H1 (cell line): ENCODE measurements around the gene GLMN. TPM values are rescaled to one million over a fixed set of nuclear protein-coding genes. Genes with fewer than 3 reads are reported as not detected.
A peak's percentile ranks its signal among the peaks of the same experiment; 100 is the strongest.

Source experiments
- EP300 ChIP-seq, 2 experiments: IDR thresholded peaks; 1 replicate in 1 of 2; 2 replicates in 1 of 2; pipeline ENCODE4 v1.6.1; 2011 to 2012; ENCODE audit warnings: low read depth in 2 of 2, low read length in 2 of 2, mild to moderate bottlenecking in 2 of 2, borderline replicate concordance in 1 of 2, inconsistent platforms in 1 of 2, moderate library complexity in 1 of 2
- FOSL1 ChIP-seq: IDR thresholded peaks from 2 replicates; pipeline ENCODE4 v1.6.1; 2011; ENCODE audit warnings: mild to moderate bottlenecking, low read depth, low read length, moderate library complexity; ENCODE audit not compliant: insufficient read depth
- MAX ChIP-seq: IDR thresholded peaks from 2 replicates; pipeline ENCODE4 v1.6.1; 2012; ENCODE audit warnings: inconsistent platforms
- RAD21 ChIP-seq, 2 experiments: IDR thresholded peaks in 1 of 2; conservative IDR thresholded peaks in 1 of 2; 2 replicates each; pipeline ENCODE4 v1.6.1; 2011; ENCODE audit warnings: low read depth in 2 of 2, low read length in 2 of 2, improper control_type of control experiment in 1 of 2, inconsistent platforms in 1 of 2, mild to moderate bottlenecking in 1 of 2, moderate library complexity in 1 of 2
- RXRA ChIP-seq: IDR thresholded peaks from 2 replicates; pipeline ENCODE4 v1.6.1; 2011; ENCODE audit warnings: low read depth, mild to moderate bottlenecking, low read length, moderate library complexity; ENCODE audit not compliant: insufficient read depth
- SIN3A ChIP-seq, 2 experiments: IDR thresholded peaks in 1 of 2; conservative IDR thresholded peaks in 1 of 2; 2 replicates each; pipeline ENCODE4 v1.6.1; 2011 to 2012; ENCODE audit warnings: low read length in 2 of 2, improper control_type of control experiment in 1 of 2, low read depth in 1 of 2, mild to moderate bottlenecking in 1 of 2
- SP1 ChIP-seq: IDR thresholded peaks from 2 replicates; pipeline ENCODE4 v1.6.1; 2011; ENCODE audit warnings: low read depth, low read length
- polyA plus RNA-seq, 7 experiments: library from polyadenylated mRNA; depleted of rRNA in 3 of 7; stranded (reverse) in 5 of 7; unstranded in 2 of 7; fragments of >200 nt in 5 of 7; fragments of 200-250 nt in 2 of 7; gene quantifications; 1 replicate in 5 of 7; 2 replicates in 1 of 7; 4 replicates in 1 of 7; pipeline versions ENCODE4 v1.2.1 to v1.2.3, GENCODE V29; 2011 to 2013; ENCODE audit warnings: missing spikeins in 2 of 7, mixed read lengths in 2 of 7
- total RNA-seq: library from RNA; stranded (reverse); fragmentation: NEBNext Ultra II Directional; extraction: Animal tissue kit (Norgen Biotek cat#: 25700); gene quantifications from 2 replicates; pipeline ENCODE4 v1.2.1, GENCODE V29; 2021
- TF ChIP-seq, protein P1 (sequence below): fragments of 300-600 bp; sonication (generic); IDR thresholded peaks from 2 replicates; pipeline ENCODE4 v1.7.1; 2012; ENCODE audit warnings: low read length, moderate library complexity, mild to moderate bottlenecking, inconsistent platforms; ENCODE audit not compliant: insufficient replicate concordance

GLMN gene
- total and polyA plus RNA-seq, 2 of the 8 experiments (the other 6 are each of a cell fraction or from before 2014, with no cell fraction given): 5.7 to 25.0 TPM

DNA sequence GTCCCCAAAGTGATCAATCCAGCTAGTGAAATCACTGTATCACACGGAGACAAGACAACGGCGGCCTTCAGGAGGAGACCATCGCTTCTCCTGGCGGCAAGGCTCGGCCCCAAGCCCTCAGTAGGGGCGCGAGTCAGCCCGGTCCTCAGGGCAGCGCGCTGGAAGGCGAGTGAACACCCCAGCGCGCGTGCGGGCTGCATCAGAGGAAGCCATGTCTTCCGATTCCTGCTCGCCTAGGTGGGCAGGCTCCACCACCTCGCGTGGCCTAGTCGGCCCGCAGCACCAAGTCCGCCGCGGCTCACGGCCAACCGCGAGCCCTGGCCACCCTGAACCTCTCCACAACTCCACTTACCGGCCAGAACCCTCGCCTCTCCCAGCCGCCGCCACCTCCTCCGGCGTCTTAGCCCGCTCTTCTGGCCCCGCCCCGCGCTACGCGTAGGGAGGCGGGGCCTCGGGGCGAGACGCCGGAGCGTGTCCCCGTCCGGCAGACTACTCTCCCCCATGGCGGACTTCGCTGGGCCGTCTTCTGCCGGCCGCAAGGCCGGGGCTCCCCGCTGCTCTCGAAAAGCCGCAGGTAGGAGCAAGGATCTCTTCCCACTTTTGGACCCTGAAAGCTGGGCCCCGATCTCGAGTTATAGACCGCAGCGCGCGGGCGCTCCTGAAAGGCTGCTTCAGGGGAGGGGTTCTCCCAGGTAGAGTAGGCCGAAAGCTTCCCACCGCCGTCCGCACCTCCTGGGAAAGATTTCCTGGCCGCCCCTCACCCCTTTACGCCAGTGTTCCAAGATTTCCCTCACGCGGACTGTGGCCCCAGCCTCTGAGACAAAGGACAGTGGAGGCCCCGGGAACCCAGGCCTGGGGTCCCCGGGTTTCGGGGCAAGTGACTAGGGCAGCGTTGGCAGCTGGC lies at the start of gene GLMN, which contains the start of gene RPAP2 (continued):
- TF ChIP-seq, protein P1, sequence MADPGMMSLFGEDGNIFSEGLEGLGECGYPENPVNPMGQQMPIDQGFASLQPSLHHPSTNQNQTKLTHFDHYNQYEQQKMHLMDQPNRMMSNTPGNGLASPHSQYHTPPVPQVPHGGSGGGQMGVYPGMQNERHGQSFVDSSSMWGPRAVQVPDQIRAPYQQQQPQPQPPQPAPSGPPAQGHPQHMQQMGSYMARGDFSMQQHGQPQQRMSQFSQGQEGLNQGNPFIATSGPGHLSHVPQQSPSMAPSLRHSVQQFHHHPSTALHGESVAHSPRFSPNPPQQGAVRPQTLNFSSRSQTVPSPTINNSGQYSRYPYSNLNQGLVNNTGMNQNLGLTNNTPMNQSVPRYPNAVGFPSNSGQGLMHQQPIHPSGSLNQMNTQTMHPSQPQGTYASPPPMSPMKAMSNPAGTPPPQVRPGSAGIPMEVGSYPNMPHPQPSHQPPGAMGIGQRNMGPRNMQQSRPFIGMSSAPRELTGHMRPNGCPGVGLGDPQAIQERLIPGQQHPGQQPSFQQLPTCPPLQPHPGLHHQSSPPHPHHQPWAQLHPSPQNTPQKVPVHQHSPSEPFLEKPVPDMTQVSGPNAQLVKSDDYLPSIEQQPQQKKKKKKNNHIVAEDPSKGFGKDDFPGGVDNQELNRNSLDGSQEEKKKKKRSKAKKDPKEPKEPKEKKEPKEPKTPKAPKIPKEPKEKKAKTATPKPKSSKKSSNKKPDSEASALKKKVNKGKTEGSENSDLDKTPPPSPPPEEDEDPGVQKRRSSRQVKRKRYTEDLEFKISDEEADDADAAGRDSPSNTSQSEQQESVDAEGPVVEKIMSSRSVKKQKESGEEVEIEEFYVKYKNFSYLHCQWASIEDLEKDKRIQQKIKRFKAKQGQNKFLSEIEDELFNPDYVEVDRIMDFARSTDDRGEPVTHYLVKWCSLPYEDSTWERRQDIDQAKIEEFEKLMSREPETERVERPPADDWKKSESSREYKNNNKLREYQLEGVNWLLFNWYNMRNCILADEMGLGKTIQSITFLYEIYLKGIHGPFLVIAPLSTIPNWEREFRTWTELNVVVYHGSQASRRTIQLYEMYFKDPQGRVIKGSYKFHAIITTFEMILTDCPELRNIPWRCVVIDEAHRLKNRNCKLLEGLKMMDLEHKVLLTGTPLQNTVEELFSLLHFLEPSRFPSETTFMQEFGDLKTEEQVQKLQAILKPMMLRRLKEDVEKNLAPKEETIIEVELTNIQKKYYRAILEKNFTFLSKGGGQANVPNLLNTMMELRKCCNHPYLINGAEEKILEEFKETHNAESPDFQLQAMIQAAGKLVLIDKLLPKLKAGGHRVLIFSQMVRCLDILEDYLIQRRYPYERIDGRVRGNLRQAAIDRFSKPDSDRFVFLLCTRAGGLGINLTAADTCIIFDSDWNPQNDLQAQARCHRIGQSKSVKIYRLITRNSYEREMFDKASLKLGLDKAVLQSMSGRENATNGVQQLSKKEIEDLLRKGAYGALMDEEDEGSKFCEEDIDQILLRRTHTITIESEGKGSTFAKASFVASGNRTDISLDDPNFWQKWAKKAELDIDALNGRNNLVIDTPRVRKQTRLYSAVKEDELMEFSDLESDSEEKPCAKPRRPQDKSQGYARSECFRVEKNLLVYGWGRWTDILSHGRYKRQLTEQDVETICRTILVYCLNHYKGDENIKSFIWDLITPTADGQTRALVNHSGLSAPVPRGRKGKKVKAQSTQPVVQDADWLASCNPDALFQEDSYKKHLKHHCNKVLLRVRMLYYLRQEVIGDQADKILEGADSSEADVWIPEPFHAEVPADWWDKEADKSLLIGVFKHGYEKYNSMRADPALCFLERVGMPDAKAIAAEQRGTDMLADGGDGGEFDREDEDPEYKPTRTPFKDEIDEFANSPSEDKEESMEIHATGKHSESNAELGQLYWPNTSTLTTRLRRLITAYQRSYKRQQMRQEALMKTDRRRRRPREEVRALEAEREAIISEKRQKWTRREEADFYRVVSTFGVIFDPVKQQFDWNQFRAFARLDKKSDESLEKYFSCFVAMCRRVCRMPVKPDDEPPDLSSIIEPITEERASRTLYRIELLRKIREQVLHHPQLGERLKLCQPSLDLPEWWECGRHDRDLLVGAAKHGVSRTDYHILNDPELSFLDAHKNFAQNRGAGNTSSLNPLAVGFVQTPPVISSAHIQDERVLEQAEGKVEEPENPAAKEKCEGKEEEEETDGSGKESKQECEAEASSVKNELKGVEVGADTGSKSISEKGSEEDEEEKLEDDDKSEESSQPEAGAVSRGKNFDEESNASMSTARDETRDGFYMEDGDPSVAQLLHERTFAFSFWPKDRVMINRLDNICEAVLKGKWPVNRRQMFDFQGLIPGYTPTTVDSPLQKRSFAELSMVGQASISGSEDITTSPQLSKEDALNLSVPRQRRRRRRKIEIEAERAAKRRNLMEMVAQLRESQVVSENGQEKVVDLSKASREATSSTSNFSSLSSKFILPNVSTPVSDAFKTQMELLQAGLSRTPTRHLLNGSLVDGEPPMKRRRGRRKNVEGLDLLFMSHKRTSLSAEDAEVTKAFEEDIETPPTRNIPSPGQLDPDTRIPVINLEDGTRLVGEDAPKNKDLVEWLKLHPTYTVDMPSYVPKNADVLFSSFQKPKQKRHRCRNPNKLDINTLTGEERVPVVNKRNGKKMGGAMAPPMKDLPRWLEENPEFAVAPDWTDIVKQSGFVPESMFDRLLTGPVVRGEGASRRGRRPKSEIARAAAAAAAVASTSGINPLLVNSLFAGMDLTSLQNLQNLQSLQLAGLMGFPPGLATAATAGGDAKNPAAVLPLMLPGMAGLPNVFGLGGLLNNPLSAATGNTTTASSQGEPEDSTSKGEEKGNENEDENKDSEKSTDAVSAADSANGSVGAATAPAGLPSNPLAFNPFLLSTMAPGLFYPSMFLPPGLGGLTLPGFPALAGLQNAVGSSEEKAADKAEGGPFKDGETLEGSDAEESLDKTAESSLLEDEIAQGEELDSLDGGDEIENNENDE: no peak
- no peak; a peak in 1 of 4 replicates for TF ChIP-seq RAD21 (IDR thresholded peaks at IDR 0.05 in 1 of 2, conservative IDR thresholded peaks at IDR 0.05 in 1 of 2; ENCODE audit: low read depth in 2 of 2, low read length in 2 of 2)
- no peak for TF ChIP-seq RXRA
- no peak for TF ChIP-seq EP300 (IDR thresholded peaks at IDR 0.05; ENCODE audit: borderline replicate concordance in 1 of 2, low read depth in 2 of 2, low read length in 2 of 2)
- TF ChIP-seq SIN3A (conservative IDR thresholded peaks at IDR 0.05 in 1 of 2, IDR thresholded peaks at IDR 0.05 in 1 of 2; ENCODE audit: low read depth in 1 of 2, low read length in 2 of 2): peak in 1 of 2 experiments; percentile 71; a peak in 2 of 4 replicates
- no peak for TF ChIP-seq FOSL1
- peak; percentile 67; the same call in 1 of the 2 replicates for TF ChIP-seq MAX
- TF ChIP-seq SP1: no peak
